Activated CD8-positive, alpha-beta T cell treated with anti-CD3 and anti-CD28 coated beads for 36 hours (primary cell): ENCODE results near the gene IFNGR2. TPM values are rescaled to one million over a fixed set of nuclear protein-coding genes. Genes with fewer than 3 reads are reported as not detected.
A peak's percentile ranks its signal among the peaks of the same experiment; 100 is the strongest.
"Not testable (repeated sequence)": the region's sequence is repeated elsewhere in the genome, so short reads cannot be mapped to it uniquely, and the experiment has no call there.

Experiments used
- ATAC-seq: fragments of 200-7000 bp; cut with Tn5 transposase; one replicate; pipeline ENCODE4 v1.10.0; 2021; ENCODE audit warnings: mild to moderate bottlenecking, moderate library complexity
- CTCF ChIA-PET: fragments of 350-600 bp; sonication (Branson Sonifier 250); formaldehyde crosslinking; loops from one replicate; lab custom pipeline; 2021; ENCODE audit warnings: antibody characterized with exemption; lab: Charles Lee
- POLR2A ChIA-PET: fragments of 350-600 bp; sonication (Branson Sonifier 250); formaldehyde crosslinking; loops from one replicate; lab custom pipeline; 2021; ENCODE audit warnings: antibody characterized with exemption; lab: Charles Lee
- DNase-seq: peaks from one replicate; pipeline ENCODE4 v3.0.0-alpha.2; 2020
- H3K27ac Mint-ChIP-seq: one replicate; pipeline ENCODE4 v1.8.0; 2021; ENCODE audit warnings: mild to moderate bottlenecking, mixed read lengths
- H3K27me3 Mint-ChIP-seq: one replicate; pipeline ENCODE4 v1.8.0; 2021; ENCODE audit warnings: mixed read lengths
- H3K36me3 Mint-ChIP-seq: one replicate; pipeline ENCODE4 v1.8.0; 2021; ENCODE audit warnings: low read depth, mixed read lengths
- H3K4me1 Mint-ChIP-seq: one replicate; pipeline ENCODE4 v1.8.0; 2021; ENCODE audit warnings: low read depth, mixed read lengths
- H3K4me3 Mint-ChIP-seq: one replicate; pipeline ENCODE4 v1.8.0; 2021; ENCODE audit warnings: mild to moderate bottlenecking, moderate library complexity, mixed read lengths
- H3K9me3 Mint-ChIP-seq: one replicate; pipeline ENCODE4 v1.8.0; 2021; ENCODE audit warnings: mixed read lengths
- CTCF ChIP-seq: fragments of 200-600 bp; IDR thresholded peaks from one replicate; pipeline ENCODE4 v1.8.0; 2022; ENCODE audit warnings: antibody characterized with exemption, mild to moderate bottlenecking
- intact Hi-C: fragments of 100-400 bp; cut with micrococcal nuclease; formaldehyde crosslinking; loops from one replicate; pipeline ENCODE4 v1.10.0; 2022
- total RNA-seq, 2 experiments: library from RNA; stranded (reverse); gene quantifications; one replicate each; pipeline ENCODE4 v1.2.3, GENCODE V29; 2021

The IFNGR2 gene
- total RNA-seq, 2 experiments from 2014 or later = 7.8 to 9.8 TPM

- POLR2A ChIA-PET = no interaction called here
These were observed 58.5 kb downstream of the IFNGR2 start for GRCh38 chr21:33461538-33462250.

GRCh38 chr21:33469183-33469582 lies 66.0 kb downstream of the IFNGR2 start:
- peaks cover 24% of the 10 kb centered on the region for H3K4me1 Mint-ChIP-seq
- POLR2A ChIA-PET, H3K36me3 Mint-ChIP-seq, intact Hi-C loops, H3K4me3 Mint-ChIP-seq, ATAC-seq, DNase-seq, H3K9me3 Mint-ChIP-seq, H3K27ac Mint-ChIP-seq, H3K27me3 Mint-ChIP-seq: not testable (repeated sequence)
- CTCF ChIA-PET = interaction anchor here (1.2 kb wide), 1 partner anchor 108 kb away, joined by 3 read pairs; no protein-coding TSS in a partner anchor

More at GRCh38 chr21:33461538-33462250, 58.5 kb downstream of the IFNGR2 start:
- Mint-ChIP-seq H3K36me3 (peaks cover 6% of the 10 kb centered on the region), H3K27me3 (no peaks in the 10 kb centered on the region), H3K4me3 (no peak overlapping the region), H3K9me3 (no peaks in the 10 kb centered on the region), H3K4me1 (peaks cover 3% of the 10 kb centered on the region), H3K27ac (no peak overlapping the region)
- intact Hi-C loops = no loop called here
- CTCF ChIA-PET = interaction anchor here (0.8 to 2.2 kb wide), 6 partner anchors 12 to 334 kb away, joined by 3 to 8 read pairs (median 4); no protein-coding TSS in a partner anchor
- TF ChIP-seq CTCF = no peak
- no peak for ATAC-seq
- DNase-seq = no peak

GRCh38 chr21:33470701-33471100 lies 67.5 kb downstream of the IFNGR2 start:
- Mint-ChIP-seq H3K4me1 (peaks cover 23% of the 10 kb centered on the region), H3K36me3 (peaks cover 1% of the 10 kb centered on the region), H3K9me3 (no peaks in the 10 kb centered on the region), H3K4me3 (no peak overlapping the region), H3K27ac (peak overlapping the region; percentile 11), H3K27me3 (no peaks in the 10 kb centered on the region)
- no peak for TF ChIP-seq CTCF
- ATAC-seq = no peak
- DNase-seq = no peak
- intact Hi-C loops = no loop called here
- POLR2A ChIA-PET = no interaction called here
- CTCF ChIA-PET = no interaction called here

GRCh38 chr21:33473344-33473743 lies 70.1 kb downstream of the IFNGR2 start:
- Mint-ChIP-seq H3K9me3 (no peaks in the 10 kb centered on the region), H3K27ac (no peak overlapping the region), H3K4me1 (peaks cover 28% of the 10 kb centered on the region), H3K36me3 (peaks cover 1% of the 10 kb centered on the region), H3K27me3 (no peaks in the 10 kb centered on the region), H3K4me3 (no peak overlapping the region)
- POLR2A ChIA-PET = no interaction called here
- no peak for DNase-seq
- intact Hi-C loops = no loop called here
- CTCF ChIA-PET = interaction anchor here (1.1 to 1.6 kb wide), 2 partner anchors 12 to 276 kb away, joined by 3 read pairs; no protein-coding TSS in a partner anchor
- no peak for ATAC-seq
- no peak for TF ChIP-seq CTCF

- Mint-ChIP-seq H3K36me3 (peaks cover 1% of the 10 kb centered on the region), H3K9me3 (no peaks in the 10 kb centered on the region), H3K27me3 (no peaks in the 10 kb centered on the region), H3K4me3 (peak overlapping the region; percentile 21), H3K27ac (no peak overlapping the region), H3K4me1 (peaks cover 24% of the 10 kb centered on the region)
- DNase-seq (no peak), ATAC-seq (no peak)
- no peak for TF ChIP-seq CTCF
- intact Hi-C loops = loop anchor here (5.0 kb wide), 1 partner anchor 65 kb away; the partner anchor contains the start of genes GART and SON
- ChIA-PET POLR2A (no interaction called here), CTCF (no interaction called here)
These were observed 73.9 kb downstream of the IFNGR2 start for GRCh38 chr21:33477066-33477465.
